ENCODE measurements around the gene PRLH. TPM values are rescaled to one million over a fixed set of nuclear protein-coding genes. Genes with fewer than 3 reads are reported as not detected.

The PRLH gene
- total RNA-seq, 1 experiment from 2014 or later: not detected

- TF ChIP-seq, protein P1, sequence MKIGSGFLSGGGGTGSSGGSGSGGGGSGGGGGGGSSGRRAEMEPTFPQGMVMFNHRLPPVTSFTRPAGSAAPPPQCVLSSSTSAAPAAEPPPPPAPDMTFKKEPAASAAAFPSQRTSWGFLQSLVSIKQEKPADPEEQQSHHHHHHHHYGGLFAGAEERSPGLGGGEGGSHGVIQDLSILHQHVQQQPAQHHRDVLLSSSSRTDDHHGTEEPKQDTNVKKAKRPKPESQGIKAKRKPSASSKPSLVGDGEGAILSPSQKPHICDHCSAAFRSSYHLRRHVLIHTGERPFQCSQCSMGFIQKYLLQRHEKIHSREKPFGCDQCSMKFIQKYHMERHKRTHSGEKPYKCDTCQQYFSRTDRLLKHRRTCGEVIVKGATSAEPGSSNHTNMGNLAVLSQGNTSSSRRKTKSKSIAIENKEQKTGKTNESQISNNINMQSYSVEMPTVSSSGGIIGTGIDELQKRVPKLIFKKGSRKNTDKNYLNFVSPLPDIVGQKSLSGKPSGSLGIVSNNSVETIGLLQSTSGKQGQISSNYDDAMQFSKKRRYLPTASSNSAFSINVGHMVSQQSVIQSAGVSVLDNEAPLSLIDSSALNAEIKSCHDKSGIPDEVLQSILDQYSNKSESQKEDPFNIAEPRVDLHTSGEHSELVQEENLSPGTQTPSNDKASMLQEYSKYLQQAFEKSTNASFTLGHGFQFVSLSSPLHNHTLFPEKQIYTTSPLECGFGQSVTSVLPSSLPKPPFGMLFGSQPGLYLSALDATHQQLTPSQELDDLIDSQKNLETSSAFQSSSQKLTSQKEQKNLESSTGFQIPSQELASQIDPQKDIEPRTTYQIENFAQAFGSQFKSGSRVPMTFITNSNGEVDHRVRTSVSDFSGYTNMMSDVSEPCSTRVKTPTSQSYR (CRISPR knock-in tag; IDR thresholded peaks at IDR 0.05): 0 out of 2 replicates have a peak, but pooled peaks have one; percentile 53
- TF ChIP-seq SMAD3 (CRISPR knock-in tag; IDR thresholded peaks at IDR 0.05; ENCODE audit: borderline replicate concordance): no peak
- TF ChIP-seq SMAD4 (CRISPR knock-in tag; IDR thresholded peaks at IDR 0.05): no peak; the same call in 1 of the 2 replicates
- peak; percentile 79 for TF ChIP-seq FOXP1 (CRISPR knock-in tag; IDR thresholded peaks at IDR 0.05; ENCODE audit: borderline replicate concordance)
These were observed 2.6 kb upstream of the PRLH start (continued) for GRCh38 chr2:237563816-237564215.

- H3K4me1 Mint-ChIP-seq: no peaks in the 10 kb centered on the region
These were observed 1.7 kb upstream of the PRLH start for GRCh38 chr2:237564526-237565131.

DNA sequence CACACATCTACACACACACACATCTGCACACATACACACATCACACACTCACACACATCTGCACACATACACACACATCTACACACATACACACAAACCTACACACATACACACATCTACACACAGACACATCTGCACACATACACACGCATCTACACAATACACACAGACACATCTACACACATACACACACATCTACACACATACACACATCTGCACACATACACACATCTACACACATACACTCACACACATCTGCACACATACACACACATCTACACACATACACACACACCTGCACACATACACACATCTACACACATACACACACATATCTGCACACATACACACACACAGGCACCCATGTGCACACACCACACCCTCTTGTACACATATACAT is 400 bp upstream of the PRLH start:
- Mint-ChIP-seq H3K27ac (no peak overlapping the region), H3K4me1 (no peaks in the 10 kb centered on the region), H3K36me3 (no peaks in the 10 kb centered on the region), H3K9me3 (peaks cover 4% of the 10 kb centered on the region), H3K4me3 (no peak overlapping the region), H3K27me3 (ENCODE audit: low read depth) (no peaks in the 10 kb centered on the region)
- ATAC-seq (no peak), DNase-seq (ENCODE audit: low spot score) (no peak)
- CTCF ChIA-PET: interaction anchor here (0.8 to 2.7 kb wide), 2 partner anchors 53 to 144 kb away, joined by 3 to 13 read pairs; no protein-coding TSS in a partner anchor
- POLR2A ChIA-PET: no interaction called here
- TF ChIP-seq, protein P2, sequence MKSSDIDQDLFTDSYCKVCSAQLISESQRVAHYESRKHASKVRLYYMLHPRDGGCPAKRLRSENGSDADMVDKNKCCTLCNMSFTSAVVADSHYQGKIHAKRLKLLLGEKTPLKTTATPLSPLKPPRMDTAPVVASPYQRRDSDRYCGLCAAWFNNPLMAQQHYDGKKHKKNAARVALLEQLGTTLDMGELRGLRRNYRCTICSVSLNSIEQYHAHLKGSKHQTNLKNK (CRISPR knock-in tag; IDR thresholded peaks at IDR 0.05): no peak
- TF ChIP-seq GTF2I (CRISPR knock-in tag; conservative IDR thresholded peaks at IDR 0.05) (no peak), ETV6 (CRISPR knock-in tag; IDR thresholded peaks at IDR 0.05) (no peak), ZSCAN18 (CRISPR knock-in tag; IDR thresholded peaks at IDR 0.05) (no peak), HMGA2 (CRISPR knock-in tag; IDR thresholded peaks at IDR 0.05) (no peak), ATF1 (CRISPR knock-in tag; IDR thresholded peaks at IDR 0.05) (no peak), FOXK1 (CRISPR knock-in tag; IDR thresholded peaks at IDR 0.05) (no peak), NFATC4 (CRISPR knock-in tag; IDR thresholded peaks at IDR 0.05) (no peak), NR2C2 (CRISPR knock-in tag; IDR thresholded peaks at IDR 0.05) (no peak)
- TF ChIP-seq, protein P3, sequence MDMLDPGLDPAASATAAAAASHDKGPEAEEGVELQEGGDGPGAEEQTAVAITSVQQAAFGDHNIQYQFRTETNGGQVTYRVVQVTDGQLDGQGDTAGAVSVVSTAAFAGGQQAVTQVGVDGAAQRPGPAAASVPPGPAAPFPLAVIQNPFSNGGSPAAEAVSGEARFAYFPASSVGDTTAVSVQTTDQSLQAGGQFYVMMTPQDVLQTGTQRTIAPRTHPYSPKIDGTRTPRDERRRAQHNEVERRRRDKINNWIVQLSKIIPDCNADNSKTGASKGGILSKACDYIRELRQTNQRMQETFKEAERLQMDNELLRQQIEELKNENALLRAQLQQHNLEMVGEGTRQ (CRISPR knock-in tag; IDR thresholded peaks at IDR 0.05): no peak
- TF ChIP-seq, protein P4, sequence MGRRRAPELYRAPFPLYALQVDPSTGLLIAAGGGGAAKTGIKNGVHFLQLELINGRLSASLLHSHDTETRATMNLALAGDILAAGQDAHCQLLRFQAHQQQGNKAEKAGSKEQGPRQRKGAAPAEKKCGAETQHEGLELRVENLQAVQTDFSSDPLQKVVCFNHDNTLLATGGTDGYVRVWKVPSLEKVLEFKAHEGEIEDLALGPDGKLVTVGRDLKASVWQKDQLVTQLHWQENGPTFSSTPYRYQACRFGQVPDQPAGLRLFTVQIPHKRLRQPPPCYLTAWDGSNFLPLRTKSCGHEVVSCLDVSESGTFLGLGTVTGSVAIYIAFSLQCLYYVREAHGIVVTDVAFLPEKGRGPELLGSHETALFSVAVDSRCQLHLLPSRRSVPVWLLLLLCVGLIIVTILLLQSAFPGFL (CRISPR knock-in tag; IDR thresholded peaks at IDR 0.05; ENCODE audit: borderline replicate concordance): no peak

More at GRCh38 chr2:237564526-237565131, 1.7 kb upstream of the PRLH start:
- DNase-seq (ENCODE audit: low spot score) (no peak), ATAC-seq (no peak)
- POLR2A ChIA-PET: no interaction called here
- Mint-ChIP-seq H3K27ac (no peak overlapping the region), H3K36me3 (no peaks in the 10 kb centered on the region), H3K9me3 (peaks cover 4% of the 10 kb centered on the region), H3K4me3 (no peak overlapping the region), H3K27me3 (ENCODE audit: low read depth) (no peaks in the 10 kb centered on the region)
- TF ChIP-seq NFYB (CRISPR knock-in tag; conservative IDR thresholded peaks at IDR 0.05; ENCODE audit: low read depth): no peak
- TF ChIP-seq, protein P4 (CRISPR knock-in tag; IDR thresholded peaks at IDR 0.05; ENCODE audit: borderline replicate concordance): no peak
- no peak for TF ChIP-seq OVOL2 (CRISPR knock-in tag; IDR thresholded peaks at IDR 0.05; ENCODE audit: borderline replicate concordance)
- no peak for TF ChIP-seq ZSCAN18 (CRISPR knock-in tag; IDR thresholded peaks at IDR 0.05)
- TF ChIP-seq ZNF416 (CRISPR knock-in tag; IDR thresholded peaks at IDR 0.05): no peak
- TF ChIP-seq, protein P5, sequence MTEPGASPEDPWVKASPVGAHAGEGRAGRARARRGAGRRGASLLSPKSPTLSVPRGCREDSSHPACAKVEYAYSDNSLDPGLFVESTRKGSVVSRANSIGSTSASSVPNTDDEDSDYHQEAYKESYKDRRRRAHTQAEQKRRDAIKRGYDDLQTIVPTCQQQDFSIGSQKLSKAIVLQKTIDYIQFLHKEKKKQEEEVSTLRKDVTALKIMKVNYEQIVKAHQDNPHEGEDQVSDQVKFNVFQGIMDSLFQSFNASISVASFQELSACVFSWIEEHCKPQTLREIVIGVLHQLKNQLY (CRISPR knock-in tag; IDR thresholded peaks at IDR 0.05): no peak
- 0 out of 2 replicates have a peak, but pooled peaks have one; percentile 28 for TF ChIP-seq ATF3 (CRISPR knock-in tag; conservative IDR thresholded peaks at IDR 0.05)
- CTCF ChIA-PET: interaction anchor here (1.1 kb wide), 1 partner anchor 78 kb away, joined by 4 read pairs; no protein-coding TSS in a partner anchor
